ENCODE data around the gene PAX7. TPM values are rescaled to one million over a fixed set of nuclear protein-coding genes. Genes with fewer than 3 reads are reported as not detected.

PAX7 gene
- total and polyA plus RNA-seq, 7 donors = 1.7 to 11.7 (median 3.3) TPM

GRCh38 chr1:18643154-18644012 is 12.7 kb downstream of the PAX7 start:
- DNase-seq (no peak), ATAC-seq (peak; percentile 23 to 49 (median 33))
- no peaks in the 10 kb centered on the region for H3K36me3 ChIP-seq (ENCODE audit: insufficient read depth in 1 of 2, low read depth in 1 of 2)
- H3K27ac ChIP-seq = peak overlapping the region; percentile 63
- H3K4me3 ChIP-seq = peak overlapping the region; percentile 57
- intact Hi-C loops (cut with DNase I) = no loop called here
- WGBS, 3 donors = 1 to 3% (median 1%) methylated on average over 57 to 73 of the region's 73 CpGs
- H3K9me3 ChIP-seq = no peaks in the 10 kb centered on the region
- TF ChIP-seq, protein P1, sequence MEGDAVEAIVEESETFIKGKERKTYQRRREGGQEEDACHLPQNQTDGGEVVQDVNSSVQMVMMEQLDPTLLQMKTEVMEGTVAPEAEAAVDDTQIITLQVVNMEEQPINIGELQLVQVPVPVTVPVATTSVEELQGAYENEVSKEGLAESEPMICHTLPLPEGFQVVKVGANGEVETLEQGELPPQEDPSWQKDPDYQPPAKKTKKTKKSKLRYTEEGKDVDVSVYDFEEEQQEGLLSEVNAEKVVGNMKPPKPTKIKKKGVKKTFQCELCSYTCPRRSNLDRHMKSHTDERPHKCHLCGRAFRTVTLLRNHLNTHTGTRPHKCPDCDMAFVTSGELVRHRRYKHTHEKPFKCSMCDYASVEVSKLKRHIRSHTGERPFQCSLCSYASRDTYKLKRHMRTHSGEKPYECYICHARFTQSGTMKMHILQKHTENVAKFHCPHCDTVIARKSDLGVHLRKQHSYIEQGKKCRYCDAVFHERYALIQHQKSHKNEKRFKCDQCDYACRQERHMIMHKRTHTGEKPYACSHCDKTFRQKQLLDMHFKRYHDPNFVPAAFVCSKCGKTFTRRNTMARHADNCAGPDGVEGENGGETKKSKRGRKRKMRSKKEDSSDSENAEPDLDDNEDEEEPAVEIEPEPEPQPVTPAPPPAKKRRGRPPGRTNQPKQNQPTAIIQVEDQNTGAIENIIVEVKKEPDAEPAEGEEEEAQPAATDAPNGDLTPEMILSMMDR (IDR thresholded peaks at IDR 0.05) = no peak
- no peaks in the 10 kb centered on the region for H3K4me1 ChIP-seq
- H3K27me3 ChIP-seq (ENCODE audit: insufficient read depth in 3 of 3, low read length in 2 of 3) = peaks cover 0 to 93% (median 27%) of the 10 kb centered on the region in 3 donors

DNA sequence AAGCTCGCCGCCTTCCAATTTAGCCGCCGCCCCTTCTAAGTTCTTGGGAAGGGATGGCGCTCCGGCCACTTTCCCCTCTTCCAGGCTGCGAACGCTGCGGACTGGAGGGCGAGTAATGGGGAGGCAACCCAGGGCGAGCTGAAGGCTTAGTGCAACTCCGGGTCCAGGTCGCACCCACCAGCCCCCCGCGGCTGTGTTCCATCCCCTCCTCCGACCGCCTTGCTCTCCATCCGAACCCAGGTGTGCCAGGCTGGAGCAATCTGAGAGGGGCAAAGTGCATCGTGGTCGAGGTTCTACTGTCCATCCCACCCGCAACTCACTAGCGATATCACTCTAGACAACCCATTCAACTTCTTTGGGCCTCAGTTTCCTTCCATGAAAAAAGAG is 13.4 kb downstream of the PAX7 start:
- Histone ChIP-seq H3K27me3 (ENCODE audit: insufficient read depth in 3 of 3, low read length in 2 of 3) (peaks cover 0 to 93% (median 25%) of the 10 kb centered on the region in 3 donors), H3K4me3 (peak overlapping the region; percentile 57), H3K36me3 (ENCODE audit: insufficient read depth in 1 of 2, low read depth in 1 of 2) (no peaks in the 10 kb centered on the region), H3K27ac (peak overlapping the region; percentile 63), H3K4me1 (no peaks in the 10 kb centered on the region), H3K9me3 (no peaks in the 10 kb centered on the region)
- ATAC-seq = no peak
- TF ChIP-seq, protein P1 (IDR thresholded peaks at IDR 0.05) = no peak
- 8 to 10% (median 10%) methylated on average over 17 to 22 of the region's 22 CpGs for WGBS, 3 donors
- intact Hi-C loops (cut with DNase I) = no loop called here
- no peak for DNase-seq

GRCh38 chr1:18644446-18644845 is 13.8 kb downstream of the PAX7 start:
- H3K4me3 ChIP-seq = peak overlapping the region; percentile 57
- 30 to 31% (median 31%) methylated on average over 5 of the region's 5 CpGs for WGBS, 3 donors
- no peak overlapping the region for H3K27ac ChIP-seq

GRCh38 chr1:18644973-18645746 is 14.5 kb downstream of the PAX7 start:
- intact Hi-C loops (cut with DNase I) = no loop called here
- DNase-seq = no peak
- no peaks in the 10 kb centered on the region for H3K36me3 ChIP-seq (ENCODE audit: insufficient read depth in 1 of 2, low read depth in 1 of 2)
- TF ChIP-seq, protein P1 (IDR thresholded peaks at IDR 0.05) = no peak
- no peaks in the 10 kb centered on the region for H3K9me3 ChIP-seq
- peaks cover 0 to 92% (median 24%) of the 10 kb centered on the region in 3 donors for H3K27me3 ChIP-seq (ENCODE audit: insufficient read depth in 3 of 3, low read length in 2 of 3)
- 16 to 26% (median 16%) methylated on average over 46 of the region's 46 CpGs for WGBS, 3 donors
- H3K27ac ChIP-seq = no peak overlapping the region
- H3K4me1 ChIP-seq = no peaks in the 10 kb centered on the region
- peak overlapping the region; percentile 11 for H3K4me3 ChIP-seq
- ATAC-seq = no peak

More at GRCh38 chr1:18644446-18644845, 13.8 kb downstream of the PAX7 start:
- H3K4me1 ChIP-seq = no peaks in the 10 kb centered on the region
- H3K9me3 ChIP-seq = no peaks in the 10 kb centered on the region
- no peak for ATAC-seq
- no peaks in the 10 kb centered on the region for H3K36me3 ChIP-seq (ENCODE audit: insufficient read depth in 1 of 2, low read depth in 1 of 2)
- TF ChIP-seq, protein P1 (IDR thresholded peaks at IDR 0.05) = no peak
- intact Hi-C loops (cut with DNase I) = no loop called here
- DNase-seq = no peak
- peaks cover 0 to 92% (median 25%) of the 10 kb centered on the region in 3 donors for H3K27me3 ChIP-seq (ENCODE audit: insufficient read depth in 3 of 3, low read length in 2 of 3)

All from psoas muscle (tissue), 8 donors.